Suppressor macrophage (primary cell): ENCODE measurements around the gene CXorf49.
A peak's percentile ranks its signal among the peaks of the same experiment; 100 is the strongest.

Experiments used
- DNase-seq, 4 experiments: peaks; one replicate each; pipeline ENCODE4 v3.0.0-alpha.2; 2020 to 2022

The CXorf49 gene

DNA sequence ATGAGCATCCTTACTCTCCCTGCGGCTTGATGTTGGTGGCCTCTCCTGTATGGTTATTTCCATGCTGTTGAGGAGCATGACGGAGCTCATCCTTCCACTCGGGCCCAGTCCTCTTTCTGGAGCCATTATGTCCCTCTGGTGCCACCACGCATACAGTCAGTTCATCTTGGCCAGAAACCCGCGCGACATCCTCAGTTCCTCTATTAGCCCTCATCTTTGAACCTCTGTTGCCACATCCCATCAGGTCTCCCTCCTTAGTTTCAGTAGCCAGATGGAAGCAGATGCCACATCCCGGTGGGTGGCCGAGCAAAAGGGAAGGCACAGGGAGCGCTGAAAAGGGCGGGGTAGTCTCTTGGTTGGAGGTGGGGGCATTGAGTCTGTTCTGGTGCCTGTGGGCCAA, 46.1 kb downstream of the CXorf49 start:
- no peak for DNase-seq

DNA sequence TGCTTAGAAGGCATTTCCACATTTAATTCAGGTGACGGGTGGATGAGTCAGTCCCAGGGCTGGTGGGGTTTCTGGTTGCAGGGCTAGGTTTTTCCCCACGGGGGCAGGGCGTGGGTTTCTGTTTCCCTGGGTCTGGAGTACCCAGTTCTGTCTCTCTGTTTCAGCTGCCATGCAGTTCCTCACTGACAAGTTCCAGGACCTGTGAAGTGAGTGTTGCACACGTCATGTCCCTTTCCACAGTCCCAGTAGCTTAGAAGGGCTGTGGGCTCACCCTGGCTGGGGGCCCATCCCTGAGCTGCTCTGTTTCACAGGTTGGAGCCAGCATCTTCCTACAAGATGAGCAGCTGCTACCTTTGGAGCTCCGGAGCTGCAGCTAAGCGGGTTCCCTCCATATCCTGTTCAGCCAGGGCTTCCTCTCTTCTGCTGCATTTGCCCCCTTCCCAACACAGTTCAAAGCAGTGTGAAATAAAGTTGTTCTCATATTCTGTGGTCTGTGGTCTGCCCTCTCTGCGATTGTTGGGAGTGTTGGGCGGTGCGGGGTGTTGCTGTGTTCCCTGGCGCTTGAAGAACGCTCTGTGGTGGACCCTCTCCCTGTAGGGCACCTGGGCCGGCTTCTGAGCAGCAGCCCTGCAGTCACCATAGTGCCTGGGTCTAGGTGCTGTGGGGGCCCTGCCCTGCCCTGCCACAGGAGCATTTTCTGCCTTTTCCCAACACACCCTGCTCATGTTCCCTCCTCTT, 46.9 kb downstream of the CXorf49 start:
- no peak for DNase-seq

DNA sequence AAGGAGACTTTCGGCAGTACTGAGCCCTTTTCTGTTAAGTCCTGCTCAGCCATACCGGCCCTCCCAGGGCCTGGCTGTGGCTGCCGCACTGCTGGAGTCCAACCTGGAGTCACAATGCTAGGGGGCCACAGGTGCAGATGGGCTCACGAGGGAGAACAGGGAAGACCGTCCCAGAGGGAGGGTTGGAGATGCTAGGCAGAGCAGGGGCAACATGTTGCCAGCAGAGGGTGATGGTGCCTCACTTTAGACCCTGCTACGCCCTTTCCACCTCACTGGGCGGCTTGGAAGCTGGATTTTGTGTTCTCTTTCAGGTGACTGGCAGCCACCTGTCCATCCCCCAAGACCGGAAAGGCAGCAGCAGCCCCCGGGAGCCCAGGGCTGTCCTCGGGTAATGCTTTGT, 48.1 kb downstream of the CXorf49 start:
- DNase-seq, result peak; percentile 6 to 47 (median 24)

GRCh38 chrX:71669492-71669891, 48.6 kb downstream of the CXorf49 start:
- no peak for DNase-seq

DNA sequence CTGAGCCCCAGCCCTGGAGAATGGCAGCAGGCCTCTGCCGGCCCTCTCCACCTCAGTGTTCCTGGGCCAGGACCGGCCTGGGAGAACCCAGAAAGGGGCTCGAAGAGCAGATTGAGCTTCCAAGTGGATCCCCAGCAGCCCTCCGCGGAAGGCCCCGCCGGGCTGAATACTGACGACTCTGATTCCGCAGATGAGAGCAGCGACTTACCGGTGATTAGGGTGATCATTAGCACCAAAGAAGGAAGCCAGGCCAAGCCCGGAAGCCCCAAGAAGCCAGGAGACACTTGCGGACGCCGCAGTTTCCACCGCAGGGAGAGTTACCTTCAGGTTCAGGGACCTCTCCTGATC, 49.9 kb downstream of the CXorf49 start:
- no peak for DNase-seq

DNA sequence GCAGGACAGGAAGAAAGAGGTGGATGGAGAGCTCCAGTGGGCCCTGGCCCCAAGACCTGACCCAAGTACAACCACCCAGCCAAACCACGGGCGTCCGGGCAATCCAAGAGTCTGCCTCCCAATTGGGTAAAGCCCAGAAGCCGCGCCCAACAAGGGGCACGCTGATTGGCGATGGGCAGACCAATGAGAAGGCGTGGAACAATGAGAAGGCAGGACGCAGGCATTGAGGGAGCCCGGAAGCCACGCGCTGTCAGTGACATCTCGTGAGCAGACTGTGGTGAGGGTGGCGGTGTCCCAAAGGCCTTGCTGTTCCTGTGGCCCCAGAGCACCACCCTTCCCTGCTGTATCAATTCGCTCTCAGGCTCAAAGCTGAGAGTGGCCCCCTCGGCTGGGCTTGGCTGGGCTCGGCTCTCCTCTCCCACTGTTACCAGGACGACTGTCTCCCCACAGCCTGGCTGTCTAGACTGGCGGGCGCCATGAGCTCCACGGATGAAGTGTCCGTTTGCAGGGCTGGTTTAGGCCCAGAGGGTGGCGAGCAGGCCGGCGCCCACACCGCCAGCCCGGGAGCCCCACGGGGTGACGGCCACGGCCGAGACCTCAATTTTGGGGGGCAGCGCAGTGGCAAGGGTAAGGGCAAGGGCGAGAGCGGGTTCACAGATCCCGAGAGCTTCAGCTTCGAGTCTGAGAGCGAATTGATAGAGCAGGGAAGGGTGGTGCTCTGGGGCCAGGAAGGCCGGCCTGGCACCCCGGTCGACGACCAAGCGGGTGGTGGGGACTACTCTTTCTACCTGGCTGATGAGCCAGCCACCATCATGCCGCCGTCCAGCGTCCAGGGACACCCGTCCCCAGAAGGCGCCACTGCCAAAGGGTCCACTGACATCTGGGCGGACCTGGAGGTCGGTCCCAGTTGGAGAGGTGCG, 50.5 kb downstream of the CXorf49 start, which contains the start of gene LOC101059915:
Gene LOC101059915 (plus strand): TSS at position 219 of the 920 bp plus-strand sequence.
- no peak for DNase-seq

- no peak for DNase-seq
These were observed 51.6 kb downstream of the CXorf49 start for GRCh38 chrX:71666240-71667223.

DNA sequence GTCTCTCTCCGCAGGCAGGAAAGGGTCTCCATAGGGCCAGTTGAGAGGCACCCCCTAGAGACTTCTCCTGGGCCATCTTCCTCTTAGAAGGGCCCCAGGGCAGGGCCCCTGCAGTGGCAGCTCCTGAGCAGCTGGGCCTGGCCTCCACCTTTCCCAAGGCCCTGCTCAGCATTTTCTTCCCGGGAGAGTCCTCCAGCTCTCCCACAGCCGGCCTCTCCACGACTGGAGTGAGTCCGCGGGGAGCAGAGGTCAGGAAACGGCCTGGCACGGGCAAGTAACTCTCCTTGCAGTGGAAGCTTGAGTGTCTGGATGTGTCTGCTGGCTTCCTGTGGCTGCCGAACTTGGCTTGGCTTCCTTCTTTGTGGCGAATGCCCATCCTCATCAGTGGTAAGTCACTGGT, 52.3 kb downstream of the CXorf49 start:
- no peak for DNase-seq

- DNase-seq, result no peak
These were observed 53.1 kb downstream of the CXorf49 start for GRCh38 chrX:71664889-71665491.
